Fibroblast of upper back skin (primary cell): ENCODE data around the gene DNAJC11.
A peak's percentile ranks its signal among the peaks of the same experiment; 100 is the strongest.
"Not testable (repeated sequence)": the region's sequence is repeated elsewhere in the genome, so short reads cannot be mapped to it uniquely, and the experiment has no call there.

ENCODE experiments used
- DNase-seq: peaks from one replicate; pipeline ENCODE4 v3.0.0-alpha.2; 2013

The DNAJC11 gene

GRCh38 chr1:6651909-6652308 lies 49.7 kb downstream of the DNAJC11 start:
- no peak for DNase-seq

- DNase-seq, result no peak
Measured at GRCh38 chr1:6648556-6648955, 53.1 kb downstream of the DNAJC11 start.

- DNase-seq, result peak; percentile 53
Measured at GRCh38 chr1:6646499-6647148, 55.0 kb downstream of the DNAJC11 start.

- DNase-seq, result no peak
Measured at GRCh38 chr1:6645018-6645417, 56.6 kb downstream of the DNAJC11 start.

- DNase-seq, result not testable (repeated sequence)
Measured at GRCh38 chr1:6640867-6641266, 60.7 kb downstream of the DNAJC11 start.

GRCh38 chr1:6638226-6638625 lies 63.4 kb downstream of the DNAJC11 start:
- DNase-seq, result peak; percentile 46

- no peak for DNase-seq
Measured at GRCh38 chr1:6637770-6638169, 63.8 kb downstream of the DNAJC11 start.

- not testable (repeated sequence) for DNase-seq
Measured at GRCh38 chr1:6636778-6637177, 64.8 kb downstream of the DNAJC11 start.

GRCh38 chr1:6635910-6636760 lies 65.5 kb downstream of the DNAJC11 start:
- no peak for DNase-seq

- no peak for DNase-seq
Measured at GRCh38 chr1:6635161-6635909, 66.3 kb downstream of the DNAJC11 start.

GRCh38 chr1:6634371-6635052 lies 67.1 kb downstream of the DNAJC11 start:
- peak; percentile 19 for DNase-seq

- no peak for DNase-seq
Measured at GRCh38 chr1:6632588-6633514, 68.8 kb downstream of the DNAJC11 start.

- no peak for DNase-seq
Measured at GRCh38 chr1:6631058-6631457, 70.6 kb downstream of the DNAJC11 start.

- DNase-seq, result no peak
Measured at GRCh38 chr1:6630027-6630426, 71.6 kb downstream of the DNAJC11 start.

GRCh38 chr1:6628971-6629479 lies 72.6 kb downstream of the DNAJC11 start:
- no peak for DNase-seq

- no peak for DNase-seq
Measured at GRCh38 chr1:6627841-6628545, 73.6 kb downstream of the DNAJC11 start.

- no peak for DNase-seq
Measured at GRCh38 chr1:6627031-6627430, 74.6 kb downstream of the DNAJC11 start.

GRCh38 chr1:6625584-6626149 lies 75.9 kb downstream of the DNAJC11 start:
- DNase-seq, result peak; percentile 62

- peak; percentile 81 for DNase-seq
Measured at GRCh38 chr1:6624710-6625583, 76.7 kb downstream of the DNAJC11 start, which contains the start of gene THAP3. THAP3 (plus strand) TSS chr1:6624868; CDS start chr1:6625219, 351 bp downstream.
